ENCODE data around the gene PRXL2B. TPM values are rescaled to one million over a fixed set of nuclear protein-coding genes. Genes with fewer than 3 reads are reported as not detected.

Gene PRXL2B
- total RNA-seq, 1 experiment from 2014 or later: 32.2 TPM

GRCh38 chr1:2587860-2588571, 1.4 kb downstream of the PRXL2B start:
- Histone ChIP-seq H3K79me2 (ENCODE audit: insufficient read depth, low read length) (no peaks in the 10 kb centered on the region; the same call in 1 of the 2 replicates), H3K36me3 (ENCODE audit: control insufficient read depth in 1 of 2, insufficient read depth in 2 of 2, low read length in 2 of 2) (no peaks in the 10 kb centered on the region), H3K9ac (ENCODE audit: low read length) (peak overlapping the region; percentile 86), H3K27ac (ENCODE audit: low read depth, low read length) (no peak overlapping the region; the same call in 1 of the 2 replicates), H3K9me2 (ENCODE audit: insufficient read depth) (no peaks in the 10 kb centered on the region), H2AFZ (ENCODE audit: low read depth, low read length, poor library complexity, severe bottlenecking) (no peak overlapping the region), H3K4me2 (ENCODE audit: low read length) (peak overlapping the region; percentile 96), H4K20me1 (ENCODE audit: insufficient read depth) (no peaks in the 10 kb centered on the region), H3K4me3 (replicated peaks in 1 of 2; ENCODE audit: low read depth in 1 of 2, low read length in 2 of 2) (peak overlapping the region; percentile 75 to 90), H3K9me3 (ENCODE audit: control insufficient read depth in 1 of 2, insufficient read depth in 1 of 2, low read depth in 1 of 2, low read length in 2 of 2) (no peaks in the 10 kb centered on the region), H3K27me3 (ENCODE audit: insufficient read depth, low read length) (no peaks in the 10 kb centered on the region), H3K4me1 (ENCODE audit: control insufficient read depth in 1 of 2, insufficient read depth in 2 of 2, low read length in 2 of 2) (peaks cover 4 to 31% of the 10 kb centered on the region in 2 experiments; a peak in 3 of 4 replicates)
- ChIA-PET RAD21 (ENCODE audit: low non-redundant PET in 1 of 2, low total read pairs in 2 of 2, uncharacterized antibody in 2 of 2, unreplicated experiment in 2 of 2) (no interaction called here), CTCF (no interaction called here), POLR2A (interaction anchor here (0.9 kb wide), 1 partner anchor 42 kb away, joined by 3 read pairs; no protein-coding TSS in a partner anchor)
- intact Hi-C loops (cut with micrococcal nuclease): loop anchor here (2.0 to 10.0 kb wide), 2 partner anchors 55 to 1017 kb away; no protein-coding TSS in a partner anchor
- ATAC-seq: no peak
- BruUV-seq (replicated peaks): TSS peak; percentile 38
- TF ChIP-seq CEBPB (IDR thresholded peaks at IDR 0.05; ENCODE audit: low read depth) (no peak), ZBTB33 (IDR thresholded peaks at IDR 0.05; ENCODE audit: extremely low read depth, insufficient replicate concordance, low read length) (no peak), EZH2phosphoT487 (IDR thresholded peaks at IDR 0.05; ENCODE audit: borderline replicate concordance) (no peak), POLR2A (IDR thresholded peaks at IDR 0.05; ENCODE audit: borderline replicate concordance, extremely low read depth, insufficient read depth, insufficient read length) (no peak), EZH2 (IDR thresholded peaks at IDR 0.05) (no peak), ZFX (IDR thresholded peaks at IDR 0.05) (no peak), CBX3 (IDR thresholded peaks at IDR 0.05; ENCODE audit: low read depth) (no peak), ATF3 (IDR thresholded peaks at IDR 0.05) (no peak), SRF (IDR thresholded peaks at IDR 0.05; ENCODE audit: low read depth) (no peak), SP1 (IDR thresholded peaks at IDR 0.05; ENCODE audit: low read depth) (no peak), REST (IDR thresholded peaks at IDR 0.05; ENCODE audit: low read depth) (no peak), ZNF274 (IDR thresholded peaks at IDR 0.05; ENCODE audit: low read depth, low read length) (no peak), MAX (IDR thresholded peaks at IDR 0.05) (no peak), JUND (IDR thresholded peaks at IDR 0.05) (no peak), YY1 (IDR thresholded peaks at IDR 0.05; ENCODE audit: extremely low read depth, insufficient replicate concordance, low read depth, low read length) (no peak)
- DNase-seq (ENCODE audit: low read depth, low spot score): no peak

All from HCT116 (cell line).